ENCODE results near the gene LGR6.

Gene LGR6

DNA sequence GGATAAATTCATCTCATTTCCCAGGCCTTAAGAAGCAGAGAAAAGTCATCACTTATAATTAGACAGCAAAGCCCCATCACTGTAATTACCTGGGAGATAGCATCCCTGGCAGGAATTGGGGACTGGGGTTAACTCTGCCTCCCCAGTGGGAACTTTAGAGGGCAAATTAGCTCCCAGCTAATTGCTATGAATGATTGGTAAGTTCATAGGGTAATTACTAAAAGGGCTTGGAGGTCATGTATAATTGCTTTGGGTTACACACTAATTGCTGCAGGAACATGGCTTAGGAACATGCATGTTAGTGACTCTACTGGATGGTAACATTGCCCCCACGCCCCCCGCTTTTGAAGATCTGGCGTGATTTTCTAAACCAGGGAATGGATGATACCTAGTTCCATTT lies 83.3 kb downstream of the LGR6 start:
- WGBS (ENCODE audit: extremely low coverage, insufficient coverage, insufficient read length) = no CpG with 5 or more reads among the region's 3 CpGs
- H2AFZ ChIP-seq (ENCODE audit: insufficient read depth, low read length, poor library complexity) = no peak overlapping the region
- no peak overlapping the region for H3K23ac ChIP-seq (ENCODE audit: low read length)
- no peaks in the 10 kb centered on the region for H3K9me3 ChIP-seq (ENCODE audit: insufficient read depth, low read depth, low read length)
- H3K18ac ChIP-seq (ENCODE audit: low read length) = no peak overlapping the region
- no peak overlapping the region for H3K14ac ChIP-seq (ENCODE audit: low read length)
- no peaks in the 10 kb centered on the region for H3K4me1 ChIP-seq (ENCODE audit: control insufficient read depth in 1 of 2, insufficient read depth in 2 of 2, low read length in 2 of 2)
- H4K91ac ChIP-seq (ENCODE audit: low read depth, low read length) = no peak overlapping the region
- H2BK5ac ChIP-seq (ENCODE audit: low read depth, low read length, poor library complexity) = no peak overlapping the region
- DNase-seq = no peak
- H3K27me3 ChIP-seq (ENCODE audit: insufficient read depth, low read length) = peaks cover 4% of the 10 kb centered on the region
- no peak overlapping the region for H4K12ac ChIP-seq (ENCODE audit: low read depth, low read length)
- no peaks in the 10 kb centered on the region for H3K36me3 ChIP-seq (ENCODE audit: control insufficient read depth in 1 of 2, insufficient read depth in 2 of 2, low read length in 2 of 2)
- H3K4me3 ChIP-seq (ENCODE audit: low read depth, low read length) = no peak overlapping the region
- H2BK120ac ChIP-seq (ENCODE audit: insufficient read depth, low read length, poor library complexity) = no peak overlapping the region
- H2AK5ac ChIP-seq (ENCODE audit: low read length) = no peak overlapping the region
- no peaks in the 10 kb centered on the region for H3K79me2 ChIP-seq (ENCODE audit: control insufficient read depth, insufficient read depth, low read length, poor library complexity)
- no peak overlapping the region for H3K4me2 ChIP-seq (ENCODE audit: low read length)
- H3K9ac ChIP-seq (ENCODE audit: low read length) = no peak overlapping the region
- no peak overlapping the region for H2BK12ac ChIP-seq (ENCODE audit: low read length)
- no peak overlapping the region for H3K27ac ChIP-seq (ENCODE audit: low read depth, low read length)
- H3K4ac ChIP-seq (ENCODE audit: low read depth, low read length) = no peak overlapping the region
- H4K8ac ChIP-seq (ENCODE audit: low read depth, low read length) = no peak overlapping the region
- no peaks in the 10 kb centered on the region for H3K79me1 ChIP-seq (ENCODE audit: low read length)

DNA sequence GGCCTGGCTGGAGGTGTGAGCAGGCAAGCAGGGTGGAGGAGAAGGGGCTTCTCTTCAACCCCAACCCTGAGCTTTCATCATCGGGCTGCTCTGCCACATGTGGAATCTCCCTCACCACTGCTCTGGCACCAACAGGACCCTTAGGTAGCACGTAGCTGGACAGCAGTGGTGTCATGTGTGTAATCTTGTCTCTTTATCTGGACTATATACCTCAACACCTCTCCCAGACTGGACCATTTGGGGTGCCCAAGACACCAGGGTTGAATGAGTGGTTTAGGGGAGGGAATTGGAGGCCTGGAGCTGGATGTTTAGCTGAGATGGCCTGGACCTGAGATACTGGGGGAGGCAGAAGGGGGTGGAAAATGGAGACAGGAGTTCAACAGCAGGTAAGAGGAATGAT lies 85.2 kb downstream of the LGR6 start:
- no peak overlapping the region for H4K8ac ChIP-seq (ENCODE audit: low read depth, low read length)
- no peak overlapping the region for H4K91ac ChIP-seq (ENCODE audit: low read depth, low read length)
- H3K36me3 ChIP-seq (ENCODE audit: control insufficient read depth in 1 of 2, insufficient read depth in 2 of 2, low read length in 2 of 2) = no peaks in the 10 kb centered on the region
- H3K27ac ChIP-seq (ENCODE audit: low read depth, low read length) = no peak overlapping the region
- H2BK120ac ChIP-seq (ENCODE audit: insufficient read depth, low read length, poor library complexity) = no peak overlapping the region
- H3K23ac ChIP-seq (ENCODE audit: low read length) = no peak overlapping the region
- H3K27me3 ChIP-seq (ENCODE audit: insufficient read depth, low read length) = peaks cover 4% of the 10 kb centered on the region
- H2AFZ ChIP-seq (ENCODE audit: insufficient read depth, low read length, poor library complexity) = no peak overlapping the region
- no peak overlapping the region for H2AK5ac ChIP-seq (ENCODE audit: low read length)
- H3K79me1 ChIP-seq (ENCODE audit: low read length) = no peaks in the 10 kb centered on the region
- H3K4me1 ChIP-seq (ENCODE audit: control insufficient read depth in 1 of 2, insufficient read depth in 2 of 2, low read length in 2 of 2) = no peaks in the 10 kb centered on the region
- no peak overlapping the region for H2BK12ac ChIP-seq (ENCODE audit: low read length)
- no peak overlapping the region for H3K14ac ChIP-seq (ENCODE audit: low read length)
- H3K4me3 ChIP-seq (ENCODE audit: low read depth, low read length) = no peak overlapping the region
- no peak for DNase-seq
- H3K9me3 ChIP-seq (ENCODE audit: insufficient read depth, low read depth, low read length) = no peaks in the 10 kb centered on the region
- no peak overlapping the region for H3K18ac ChIP-seq (ENCODE audit: low read length)
- no peak overlapping the region for H2BK5ac ChIP-seq (ENCODE audit: low read depth, low read length, poor library complexity)
- no peak overlapping the region for H3K9ac ChIP-seq (ENCODE audit: low read length)
- no peak overlapping the region for H4K12ac ChIP-seq (ENCODE audit: low read depth, low read length)
- no peak overlapping the region for H3K4me2 ChIP-seq (ENCODE audit: low read length)
- no peak overlapping the region for H3K4ac ChIP-seq (ENCODE audit: low read depth, low read length)
- no peaks in the 10 kb centered on the region for H3K79me2 ChIP-seq (ENCODE audit: control insufficient read depth, insufficient read depth, low read length, poor library complexity)
- no CpG with 5 or more reads among the region's 2 CpGs for WGBS (ENCODE audit: extremely low coverage, insufficient coverage, insufficient read length)

- Histone ChIP-seq H3K36me3 (ENCODE audit: control insufficient read depth in 1 of 2, insufficient read depth in 2 of 2, low read length in 2 of 2) (no peaks in the 10 kb centered on the region), H3K4ac (ENCODE audit: low read depth, low read length) (no peak overlapping the region), H4K8ac (ENCODE audit: low read depth, low read length) (no peak overlapping the region), H3K4me3 (ENCODE audit: low read depth, low read length) (no peak overlapping the region), H3K23ac (ENCODE audit: low read length) (no peak overlapping the region), H2AK5ac (ENCODE audit: low read length) (no peak overlapping the region), H2AFZ (ENCODE audit: insufficient read depth, low read length, poor library complexity) (no peak overlapping the region), H3K9ac (ENCODE audit: low read length) (no peak overlapping the region), H2BK5ac (ENCODE audit: low read depth, low read length, poor library complexity) (no peak overlapping the region), H3K79me1 (ENCODE audit: low read length) (no peaks in the 10 kb centered on the region), H2BK120ac (ENCODE audit: insufficient read depth, low read length, poor library complexity) (no peak overlapping the region), H3K18ac (ENCODE audit: low read length) (no peak overlapping the region), H4K91ac (ENCODE audit: low read depth, low read length) (no peak overlapping the region), H3K79me2 (ENCODE audit: control insufficient read depth, insufficient read depth, low read length, poor library complexity) (no peaks in the 10 kb centered on the region), H3K27me3 (ENCODE audit: insufficient read depth, low read length) (peaks cover 4% of the 10 kb centered on the region), H3K9me3 (ENCODE audit: insufficient read depth, low read depth, low read length) (no peaks in the 10 kb centered on the region), H2BK12ac (ENCODE audit: low read length) (no peak overlapping the region), H3K4me1 (ENCODE audit: control insufficient read depth in 1 of 2, insufficient read depth in 2 of 2, low read length in 2 of 2) (peaks cover 0 to 3% of the 10 kb centered on the region in 2 experiments), H4K12ac (ENCODE audit: low read depth, low read length) (no peak overlapping the region), H3K14ac (ENCODE audit: low read length) (no peak overlapping the region), H3K27ac (ENCODE audit: low read depth, low read length) (no peak overlapping the region), H3K4me2 (ENCODE audit: low read length) (no peak overlapping the region)
- no peak for DNase-seq
- WGBS (ENCODE audit: extremely low coverage, insufficient coverage, insufficient read length) = no CpG with 5 or more reads among the region's 2 CpGs
These were observed 86.2 kb downstream of the LGR6 start for GRCh38 chr1:202279806-202280205.

DNA sequence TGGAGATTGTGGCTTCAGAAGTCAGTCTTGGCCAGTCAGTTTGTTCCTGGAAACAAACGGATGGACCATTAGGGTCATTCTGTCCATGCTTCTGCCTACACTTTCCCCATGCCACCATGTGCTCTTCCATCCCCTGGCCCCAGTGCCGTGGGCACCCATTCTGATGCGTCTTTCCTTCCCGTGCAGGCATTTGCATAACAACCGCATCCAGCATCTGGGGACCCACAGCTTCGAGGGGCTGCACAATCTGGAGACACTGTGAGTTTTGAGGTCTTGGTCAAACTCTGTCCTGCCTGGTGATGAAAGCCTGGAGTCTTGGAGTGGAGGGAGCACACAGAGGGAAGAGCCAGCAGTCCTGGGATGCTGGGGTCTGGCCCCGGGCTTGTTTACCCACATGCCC lies 87.0 kb downstream of the LGR6 start:
- no peak for DNase-seq
- Histone ChIP-seq H2BK120ac (ENCODE audit: insufficient read depth, low read length, poor library complexity) (no peak overlapping the region), H2AFZ (ENCODE audit: insufficient read depth, low read length, poor library complexity) (no peak overlapping the region), H3K79me2 (ENCODE audit: control insufficient read depth, insufficient read depth, low read length, poor library complexity) (no peaks in the 10 kb centered on the region), H3K36me3 (ENCODE audit: control insufficient read depth in 1 of 2, insufficient read depth in 2 of 2, low read length in 2 of 2) (no peaks in the 10 kb centered on the region), H3K79me1 (ENCODE audit: low read length) (no peaks in the 10 kb centered on the region), H3K18ac (ENCODE audit: low read length) (no peak overlapping the region), H3K4me2 (ENCODE audit: low read length) (no peak overlapping the region), H2AK5ac (ENCODE audit: low read length) (no peak overlapping the region), H2BK5ac (ENCODE audit: low read depth, low read length, poor library complexity) (no peak overlapping the region), H4K12ac (ENCODE audit: low read depth, low read length) (no peak overlapping the region), H4K8ac (ENCODE audit: low read depth, low read length) (no peak overlapping the region), H3K27ac (ENCODE audit: low read depth, low read length) (no peak overlapping the region), H2BK12ac (ENCODE audit: low read length) (no peak overlapping the region), H3K9me3 (ENCODE audit: insufficient read depth, low read depth, low read length) (no peaks in the 10 kb centered on the region), H4K91ac (ENCODE audit: low read depth, low read length) (no peak overlapping the region), H3K9ac (ENCODE audit: low read length) (no peak overlapping the region), H3K27me3 (ENCODE audit: insufficient read depth, low read length) (peaks cover 4% of the 10 kb centered on the region), H3K4me1 (ENCODE audit: control insufficient read depth in 1 of 2, insufficient read depth in 2 of 2, low read length in 2 of 2) (peaks cover 0 to 3% of the 10 kb centered on the region in 2 experiments), H3K4ac (ENCODE audit: low read depth, low read length) (no peak overlapping the region), H3K4me3 (ENCODE audit: low read depth, low read length) (no peak overlapping the region), H3K23ac (ENCODE audit: low read length) (no peak overlapping the region), H3K14ac (ENCODE audit: low read length) (no peak overlapping the region)
- WGBS (ENCODE audit: extremely low coverage, insufficient coverage, insufficient read length) = no CpG with 5 or more reads among the region's 7 CpGs

Data from trophoblast cell (in vitro differentiated cells and primary cell).